DMS53 treated with DMSO at 0.1 percent for 48 hours (cell line): ENCODE data around the gene CXorf38.
"Not testable (repeated sequence)": the region's sequence is repeated elsewhere in the genome, so short reads cannot be mapped to it uniquely, and the experiment has no call there.

Experiments used
- DNase-seq: peaks from one replicate; lab custom pipeline; 2025; ENCODE audit not compliant: unreplicated experiment; lab: John Stamatoyannopoulos, UW

CXorf38 gene

DNA sequence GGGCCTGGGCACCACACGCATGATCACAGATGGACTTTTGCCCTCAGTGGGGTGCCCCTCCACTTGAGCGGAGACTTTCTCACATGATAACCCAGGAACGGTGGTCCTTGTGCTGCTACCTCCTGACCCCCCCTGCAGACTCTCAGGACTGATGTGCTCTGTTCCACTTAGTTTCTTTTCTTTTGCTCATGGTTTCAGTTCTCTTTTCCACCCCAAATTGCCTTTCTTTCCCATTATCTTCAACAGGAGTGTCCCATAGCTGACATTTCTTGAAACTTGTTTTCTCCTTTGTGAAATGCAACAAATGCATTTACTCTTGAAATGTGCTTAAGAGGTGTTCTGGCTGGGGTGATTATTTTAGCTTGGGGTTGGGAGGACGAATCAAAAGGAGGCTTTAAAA lies 15.2 kb downstream of the CXorf38 start:
- DNase-seq: no peak

GRCh38 chrX:40628506-40628905 lies 18.9 kb downstream of the CXorf38 start:
- DNase-seq: no peak

GRCh38 chrX:40625294-40625693 lies 22.1 kb downstream of the CXorf38 start:
- no peak for DNase-seq

DNA sequence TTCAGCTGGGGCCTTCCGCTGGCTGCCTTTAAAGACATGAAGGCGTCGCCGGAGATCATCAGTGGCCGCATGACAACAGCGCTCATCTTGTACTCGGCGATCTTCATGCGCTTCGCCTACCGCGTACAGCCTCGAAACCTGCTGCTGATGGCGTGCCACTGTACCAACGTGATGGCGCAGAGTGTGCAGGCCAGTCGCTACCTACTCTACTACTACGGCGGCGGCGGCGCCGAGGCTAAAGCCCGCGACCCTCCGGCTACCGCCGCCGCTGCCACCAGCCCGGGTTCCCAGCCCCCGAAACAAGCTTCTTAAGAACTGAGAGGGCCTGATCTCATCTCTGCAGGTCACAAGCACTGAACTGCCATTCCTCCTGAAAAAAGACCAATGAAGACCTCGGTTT lies 23.7 kb downstream of the CXorf38 start:
- DNase-seq: no peak

GRCh38 chrX:40623139-40623536 lies 24.2 kb downstream of the CXorf38 start, which contains the start of gene MPC1L:
MPC1L (plus strand) TSS chrX:40623428; CDS start chrX:40623566, 138 bp downstream.
- DNase-seq: no peak

DNA sequence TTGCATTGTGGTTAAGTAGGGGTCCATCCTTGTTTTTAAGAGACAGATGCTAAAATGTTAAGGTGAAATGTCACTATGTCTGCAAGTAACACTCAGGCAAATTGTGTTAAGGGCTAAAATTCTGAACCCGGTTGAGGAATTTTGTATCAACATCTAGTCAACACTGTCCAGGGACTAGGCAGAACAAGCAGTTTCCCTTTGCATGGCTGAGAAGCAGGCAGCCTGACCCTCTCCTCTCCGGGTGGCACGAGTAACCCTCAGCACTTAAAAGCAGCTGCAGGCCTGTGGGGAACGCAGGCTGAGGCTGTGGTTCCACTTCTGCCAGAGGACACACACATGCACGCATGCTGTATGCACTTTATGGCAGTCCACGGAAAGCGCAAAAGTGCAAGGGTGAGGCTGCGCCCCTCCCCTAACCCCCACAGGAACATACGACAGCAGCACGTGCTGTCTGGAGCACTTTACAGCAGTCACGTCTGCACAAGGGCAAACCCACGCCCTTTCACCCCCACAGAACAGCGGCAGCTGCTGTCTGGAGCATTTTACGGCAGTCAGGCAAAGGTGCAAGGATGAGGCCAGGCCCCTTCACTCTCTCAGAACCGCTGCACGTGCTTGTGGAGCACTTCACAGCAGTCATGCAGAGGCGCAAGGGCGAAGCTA lies 24.8 kb downstream of the CXorf38 start:
- DNase-seq: no peak

DNA sequence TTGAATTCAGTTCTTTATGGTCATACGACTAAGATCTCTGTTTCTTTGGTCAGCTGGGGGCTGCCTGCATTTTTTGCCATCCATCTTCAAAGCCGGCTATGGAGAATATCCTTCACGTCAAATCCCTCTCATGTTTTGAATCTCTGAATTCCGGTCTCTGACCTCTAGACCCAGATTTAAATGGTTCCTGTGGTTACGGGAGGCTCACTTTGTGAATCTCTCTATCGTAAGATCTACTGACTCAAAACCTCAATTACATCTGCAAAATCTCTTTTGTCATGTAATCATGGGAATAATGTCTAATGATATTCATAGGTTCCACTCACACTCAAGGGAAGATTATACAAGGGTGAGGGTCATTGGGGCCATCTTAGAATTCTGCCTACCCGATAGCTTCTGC lies 29.8 kb downstream of the CXorf38 start:
- no peak for DNase-seq

GRCh38 chrX:40615976-40616375 lies 31.4 kb downstream of the CXorf38 start:
- no peak for DNase-seq

DNA sequence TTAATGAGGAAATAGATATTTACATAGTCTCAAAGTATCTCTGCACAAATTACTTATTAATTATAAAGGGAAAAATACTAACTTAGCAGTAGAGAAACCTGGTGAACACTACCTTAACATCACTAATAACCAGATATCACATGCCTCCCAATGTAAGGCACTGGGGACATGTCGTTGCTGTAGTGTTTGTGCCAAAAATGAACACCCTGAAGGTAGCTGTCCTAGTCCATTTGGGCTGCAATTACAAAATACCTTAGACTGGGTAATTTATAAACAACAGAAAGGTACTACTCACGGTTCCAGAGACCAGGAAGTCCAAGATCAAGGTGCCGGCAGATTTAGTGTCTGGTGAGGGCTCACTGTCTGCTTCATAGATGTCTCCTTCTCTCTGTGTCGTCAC lies 34.9 kb downstream of the CXorf38 start:
- no peak for DNase-seq

DNA sequence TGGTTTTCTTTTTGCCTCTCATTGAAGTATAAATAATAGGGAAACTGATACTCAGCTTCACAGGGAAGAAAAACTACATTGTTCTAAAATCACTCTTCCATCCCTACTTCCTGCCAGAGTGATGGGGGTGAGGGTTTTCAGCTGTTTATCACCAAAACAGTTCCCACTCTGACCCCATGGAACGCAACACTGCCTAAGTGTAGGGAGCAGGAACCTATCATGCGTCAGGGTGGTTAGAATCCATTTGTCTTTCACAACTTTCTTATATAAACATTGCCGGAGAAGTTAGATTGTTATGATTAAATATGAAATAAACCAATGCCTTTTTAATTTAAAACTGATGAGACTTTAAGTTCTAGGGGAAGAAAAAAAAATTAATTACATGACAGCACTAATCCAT lies 40.0 kb downstream of the CXorf38 start:
- no peak for DNase-seq

- no peak for DNase-seq
Observed at GRCh38 chrX:40603446-40603845, 43.9 kb downstream of the CXorf38 start.

GRCh38 chrX:40589616-40590321 lies 57.6 kb downstream of the CXorf38 start:
- DNase-seq: not testable (repeated sequence)

DNA sequence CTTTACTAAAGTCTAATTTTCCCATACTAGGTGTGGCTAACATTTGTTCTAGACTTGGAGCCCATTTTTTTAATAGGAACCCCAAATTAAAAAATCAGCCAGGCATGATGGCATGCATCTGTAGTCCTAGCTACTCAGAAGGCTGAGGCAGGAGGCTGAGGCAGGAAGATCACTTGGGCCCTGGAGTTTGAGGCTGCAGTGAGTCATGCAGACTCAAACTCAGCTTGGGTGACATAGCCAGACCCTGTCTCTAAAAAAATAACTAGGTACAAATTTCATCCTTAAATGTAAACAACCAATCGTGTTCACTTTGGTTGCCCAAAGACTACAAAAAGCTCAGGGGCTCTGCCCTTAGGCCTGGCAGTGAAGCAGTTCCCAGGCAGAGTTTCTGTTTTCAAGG lies 59.7 kb downstream of the CXorf38 start:
- not testable (repeated sequence) for DNase-seq

DNA sequence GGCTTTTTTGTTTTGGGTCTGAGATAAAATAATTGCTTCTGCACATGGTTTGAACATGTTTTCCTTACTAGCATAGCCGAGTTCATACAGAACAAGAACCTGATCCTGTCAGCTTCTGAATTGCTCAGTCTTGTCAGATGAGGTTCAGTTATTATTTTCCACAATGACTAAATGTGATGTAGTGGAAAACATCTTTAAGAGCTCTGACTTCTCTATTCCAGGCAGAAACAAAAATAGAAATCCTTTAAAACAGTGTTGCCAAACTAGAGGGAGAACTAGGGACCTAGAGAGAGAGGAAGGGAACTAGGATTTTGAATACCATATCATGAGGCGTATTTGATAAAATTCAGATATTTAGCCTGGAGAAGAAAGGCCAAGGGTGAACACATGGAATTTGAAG lies 64.5 kb downstream of the CXorf38 start:
- DNase-seq: no peak

- not testable (repeated sequence) for DNase-seq
Observed at GRCh38 chrX:40582178-40582577, 65.2 kb downstream of the CXorf38 start.

GRCh38 chrX:40581336-40581920 lies 65.9 kb downstream of the CXorf38 start:
- DNase-seq: no peak

GRCh38 chrX:40580537-40581335 lies 66.6 kb downstream of the CXorf38 start, which contains the start of gene ATP6AP2:
ATP6AP2 (plus strand) TSS chrX:40580970; CDS start chrX:40581066, 96 bp downstream.
- peak; percentile 90 for DNase-seq

GRCh38 chrX:40579900-40580536 lies 67.3 kb downstream of the CXorf38 start:
- no peak for DNase-seq

- no peak for DNase-seq
Observed at GRCh38 chrX:40579141-40579540, 68.2 kb downstream of the CXorf38 start.

DNA sequence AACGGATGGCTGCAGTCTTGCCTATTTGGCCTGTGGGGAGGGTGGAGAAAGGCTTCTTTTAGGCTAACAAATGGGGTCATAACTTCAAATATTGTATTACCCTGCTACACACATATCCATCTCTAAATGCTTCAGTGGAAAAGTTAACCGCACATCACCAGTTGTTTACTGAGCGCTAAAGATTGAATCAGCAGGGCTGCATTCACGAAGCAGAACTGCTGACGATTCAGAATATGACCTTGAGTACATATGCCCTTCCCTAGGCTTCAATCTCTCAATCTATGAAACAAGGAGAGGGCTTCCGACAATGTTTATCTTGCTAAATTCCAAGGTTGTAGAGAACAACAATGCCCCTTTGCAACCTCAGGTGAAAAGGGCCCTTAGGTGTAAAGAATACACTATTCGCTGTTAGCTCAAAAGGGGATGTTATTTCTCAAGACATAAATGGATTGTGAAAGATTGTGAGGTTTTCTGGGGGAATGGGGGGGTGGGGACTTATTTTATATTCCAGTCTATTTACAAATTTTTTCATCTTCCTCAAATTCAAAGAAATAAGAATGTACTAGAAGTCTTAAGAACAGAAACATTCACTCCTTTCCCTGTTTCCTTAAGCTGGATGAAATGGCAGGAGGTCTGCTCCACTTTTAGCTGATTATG lies 69.2 kb downstream of the CXorf38 start:
- DNase-seq: no peak
